K562 (cell line): Measurements from ENCODE around the gene USP32. TPM values are rescaled to one million over a fixed set of nuclear protein-coding genes. Genes with fewer than 3 reads are reported as not detected.
A peak's percentile ranks its signal among the peaks of the same experiment; 100 is the strongest.

Experiments used
- ATAC-seq: fragments of 200-7000 bp; cut with Tn5 transposase; 3 replicates; pipeline ENCODE4 v1.9.1; 2020; ENCODE audit warnings: moderate library complexity
- BruUV-seq: library from RNA; stranded (reverse); fragments of 400-500 nt; replicated peaks from 2 replicates; lab custom pipeline; 2021; lab: Mats Ljungman, UMichigan
- CTCF ChIA-PET: fragments of 300-600 bp; formaldehyde crosslinking; extraction: SDS; loops from one replicate; lab custom pipeline; 2021; ENCODE audit warnings: low intra/inter-chr PET ratio; lab: Yijun Ruan, JAX
- POLR2A ChIA-PET: fragments of 300-600, 350-650 bp; sonication (Branson Sonifier 250); formaldehyde crosslinking; extraction: SDS; loops from one replicate; lab custom pipeline; 2021; ENCODE audit warnings: antibody characterized with exemption, inconsistent platforms; lab: Yijun Ruan, JAX
- DNase-seq, 4 experiments: peaks; one replicate each; pipeline versions ENCODE4 v3.0.0 to v3.0.0-alpha.2; 2011 to 2018; ENCODE audit warnings: low spot score in 3 of 4, mixed read lengths in 3 of 4; ENCODE audit errors: extremely low read depth in 1 of 4
- FAIRE-seq: peaks from 2 replicates; lab custom pipeline; 2011; peaks lifted over from hg19 to GRCh38; lab: Jason Lieb, UNC
- H2AFZ ChIP-seq: 2 replicates; pipeline ENCODE4 v1.6.0; 2011; ENCODE audit warnings: low read depth, low read length, control low read depth, inconsistent platforms
- H3K27ac ChIP-seq: fragments of 200-600 bp; 3 replicates; pipeline ENCODE4 v1.8.0; 2011; ENCODE audit warnings: low read depth, mild to moderate bottlenecking, control low read depth, inconsistent platforms, low read length, moderate library complexity, mixed read lengths; ENCODE audit errors: extremely low read depth
- H3K27me3 ChIP-seq, 2 experiments: fragments of 300-600 bp in 1 of 2; 2 replicates in 1 of 2; 3 replicates in 1 of 2; pipeline versions ENCODE4 v1.6.0 to v1.8.0; 2011; ENCODE audit warnings: inconsistent platforms in 2 of 2, low read length in 2 of 2, mild to moderate bottlenecking in 1 of 2, mixed read lengths in 1 of 2, moderate library complexity in 1 of 2; ENCODE audit not compliant: control insufficient read depth in 2 of 2, insufficient read depth in 2 of 2
- H3K36me3 ChIP-seq: fragments of 300-600 bp; 3 replicates; pipeline ENCODE4 v1.8.0; 2011; ENCODE audit warnings: mild to moderate bottlenecking, low read length, inconsistent platforms; ENCODE audit not compliant: control insufficient read depth, insufficient read depth
- H3K4me1 ChIP-seq, 2 experiments: fragments of 200-600 bp in 1 of 2; replicated peaks in 1 of 2; 2 replicates in 1 of 2; 3 replicates in 1 of 2; pipeline versions ENCODE4 v1.5.1 to v1.8.0; 2011; ENCODE audit warnings: inconsistent platforms in 2 of 2, low read length in 2 of 2, mild to moderate bottlenecking in 1 of 2, mixed read lengths in 1 of 2, moderate library complexity in 1 of 2; ENCODE audit not compliant: control insufficient read depth in 2 of 2, insufficient read depth in 2 of 2
- H3K4me2 ChIP-seq: 2 replicates; pipeline ENCODE4 v1.6.1; 2011; ENCODE audit warnings: low read length, control low read depth, inconsistent platforms, mixed read lengths; ENCODE audit not compliant: insufficient read depth
- H3K4me3 ChIP-seq: fragments of 200-600 bp; sonication (generic), shearing (Covaris generic); 2 replicates; pipeline ENCODE4 v1.5.1; 2016; ENCODE audit warnings: control low read depth, inconsistent platforms
- H3K79me2 ChIP-seq: fragments of 200-600 bp; 3 replicates; pipeline ENCODE4 v1.8.0; 2011; ENCODE audit warnings: low read length, inconsistent platforms; ENCODE audit not compliant: control insufficient read depth, insufficient read depth
- H3K9ac ChIP-seq, 2 experiments: 2 replicates each; pipeline versions ENCODE4 v1.6.0 to v1.6.1; 2011; ENCODE audit warnings: low read depth in 2 of 2, low read length in 2 of 2, control low read depth in 1 of 2, inconsistent platforms in 1 of 2, mild to moderate bottlenecking in 1 of 2, mixed read lengths in 1 of 2; ENCODE audit not compliant: insufficient read depth in 1 of 2
- H3K9me1 ChIP-seq: one replicate; pipeline ENCODE4 v1.6.0; 2011; ENCODE audit warnings: inconsistent platforms, mild to moderate bottlenecking, low read length, moderate library complexity; ENCODE audit not compliant: control insufficient read depth, insufficient read depth
- H3K9me3 ChIP-seq: replicated peaks from 2 replicates; pipeline ENCODE4 v1.5.1; 2011; ENCODE audit warnings: low read depth, low read length, inconsistent platforms; ENCODE audit not compliant: control insufficient read depth, insufficient read depth
- H4K20me1 ChIP-seq: replicated peaks from 2 replicates; pipeline ENCODE4 v1.6.1; 2011; ENCODE audit warnings: low read length, inconsistent platforms, mixed read lengths; ENCODE audit not compliant: control insufficient read depth, insufficient read depth
- FOXA3 ChIP-seq, 2 experiments: fragments of 450-650 bp in 1 of 2; sonication (generic) in 1 of 2; formaldehyde crosslinking; IDR thresholded peaks in 1 of 2; conservative IDR thresholded peaks in 1 of 2; 2 replicates each; pipeline versions ENCODE4 v1.4.0 to v1.8.0; 2020 to 2022; ENCODE audit warnings: mild to moderate bottlenecking in 2 of 2, missing genetic modification reagents in 1 of 2
- NFIC ChIP-seq: fragments of 450-650 bp; IDR thresholded peaks from 2 replicates; pipeline ENCODE4 v1.6.1; 2017; ENCODE audit warnings: mild to moderate bottlenecking, inconsistent platforms
- NR1H2 ChIP-seq: sonication (generic); formaldehyde crosslinking; IDR thresholded peaks from 2 replicates; pipeline ENCODE4 v1.4.0; 2020; ENCODE audit warnings: mild to moderate bottlenecking, missing genetic modification reagents
- WGBS: fragments of 100-300 bp; shearing (Covaris generic); methylation state at CpG from one replicate; pipeline ENCODE4 v1.1.6; 2016; ENCODE audit warnings: low coverage, mixed read lengths; ENCODE audit not compliant: insufficient coverage; ENCODE audit errors: missing lambda C conversion rate; 5-methylcytosine and 5-hydroxymethylcytosine counted together
- in situ Hi-C: fragments of 300-500 bp; cut with MboI; formaldehyde crosslinking; loops from 4 replicates; pipeline ENCODE4 v1.15.0; 2018; ENCODE audit warnings: inconsistent platforms, mixed read lengths
- intact Hi-C: fragments of 100-400 bp; cut with micrococcal nuclease; formaldehyde crosslinking; loops from 2 replicates; pipeline ENCODE4 v1.14.2; 2022
- polyA plus RNA-seq, 8 experiments: library from polyadenylated mRNA; depleted of rRNA in 4 of 8; stranded (reverse) in 5 of 8; unstranded in 3 of 8; fragments of >200 nt; fragmentation: Nextera tagmentation in 2 of 8; fragmentation: Illumina TruSeq in 1 of 8; extraction: Ambion mirVana in 2 of 8; extraction: Trizol in 1 of 8; gene quantifications; 2 replicates each; pipeline versions ENCODE4 v1.2.1 to v1.2.3, GENCODE V29; 2011 to 2014; ENCODE audit warnings: inconsistent platforms in 1 of 8, missing spikeins in 1 of 8
- total RNA-seq, 7 experiments: library from RNA; depleted of rRNA in 6 of 7; stranded (reverse); fragments of >200 nt in 6 of 7; fragmentation: Illumina TruSeq in 2 of 7; extraction: Trizol in 2 of 7; gene quantifications; 2 replicates each; pipeline versions ENCODE4 v1.2.1 to v1.2.3, GENCODE V29; 2011 to 2021; ENCODE audit warnings: low replicate concordance in 1 of 7
- TF ChIP-seq, protein P1 (sequence below), 3 experiments: fragments of 200-800 bp in 1 of 3; fragments of 250-450 bp in 1 of 3; fragments of 450-650 bp in 1 of 3; sonication (Bioruptor Pico) in 1 of 3; sonication (Bioruptor generic) in 1 of 3; formaldehyde crosslinking in 1 of 3; IDR thresholded peaks; 2 replicates each; pipeline versions ENCODE4 v1.6.1 to v1.8.0; 2016 to 2022; ENCODE audit warnings: mild to moderate bottlenecking in 2 of 3, missing genetic modification characterization in 2 of 3, missing compliant biosample characterization in 1 of 3, moderate library complexity in 1 of 3

The USP32 gene
- total and polyA plus RNA-seq, 9 of the 15 experiments (the other 6 are each of a cell fraction or from before 2014, with no cell fraction given): 18.0 to 69.3 (median 47.1) TPM

DNA sequence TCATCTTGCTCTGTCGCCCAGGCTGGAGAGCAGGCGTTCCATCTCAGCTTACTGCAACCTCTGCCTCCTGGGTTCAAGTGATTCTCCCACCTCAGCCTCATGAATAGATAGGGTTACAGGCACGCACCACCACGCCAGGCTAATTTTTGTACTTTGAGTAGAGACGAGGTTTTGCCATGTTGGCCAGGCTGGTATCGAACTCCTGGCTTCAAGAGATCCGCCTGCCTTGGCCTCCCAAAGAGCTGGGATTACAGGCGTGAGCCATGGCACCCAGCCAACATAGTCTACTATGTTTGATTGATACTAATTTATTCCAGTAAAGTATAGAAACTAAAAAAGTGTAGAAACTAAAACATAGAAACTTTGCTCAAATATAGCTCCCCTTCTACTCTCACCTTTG lies 147.3 kb downstream of the USP32 start:
- Histone ChIP-seq H3K4me2 (no peak overlapping the region), H3K79me2 (no peaks in the 10 kb centered on the region), H3K27ac (no peak overlapping the region), H2AFZ (no peak overlapping the region), H3K4me3 (no peak overlapping the region), H3K36me3 (peaks cover 42% of the 10 kb centered on the region), H3K4me1 (no peaks in the 10 kb centered on the region), H3K9me1 (no peaks in the 10 kb centered on the region), H3K27me3 (no peaks in the 10 kb centered on the region), H3K9me3 (no peaks in the 10 kb centered on the region), H4K20me1 (no peaks in the 10 kb centered on the region), H3K9ac (no peak overlapping the region)
- DNase-seq (no peak), FAIRE-seq (no peak), ATAC-seq (no peak)
- no TSS peak for BruUV-seq
- in situ Hi-C loops (no loop called here), intact Hi-C loops (no loop called here)
- ChIA-PET POLR2A (no interaction called here), CTCF (interaction anchor here (1.0 kb wide), 1 partner anchor 193 kb away, joined by 3 read pairs; no protein-coding TSS in a partner anchor)
- TF ChIP-seq, protein P1, sequence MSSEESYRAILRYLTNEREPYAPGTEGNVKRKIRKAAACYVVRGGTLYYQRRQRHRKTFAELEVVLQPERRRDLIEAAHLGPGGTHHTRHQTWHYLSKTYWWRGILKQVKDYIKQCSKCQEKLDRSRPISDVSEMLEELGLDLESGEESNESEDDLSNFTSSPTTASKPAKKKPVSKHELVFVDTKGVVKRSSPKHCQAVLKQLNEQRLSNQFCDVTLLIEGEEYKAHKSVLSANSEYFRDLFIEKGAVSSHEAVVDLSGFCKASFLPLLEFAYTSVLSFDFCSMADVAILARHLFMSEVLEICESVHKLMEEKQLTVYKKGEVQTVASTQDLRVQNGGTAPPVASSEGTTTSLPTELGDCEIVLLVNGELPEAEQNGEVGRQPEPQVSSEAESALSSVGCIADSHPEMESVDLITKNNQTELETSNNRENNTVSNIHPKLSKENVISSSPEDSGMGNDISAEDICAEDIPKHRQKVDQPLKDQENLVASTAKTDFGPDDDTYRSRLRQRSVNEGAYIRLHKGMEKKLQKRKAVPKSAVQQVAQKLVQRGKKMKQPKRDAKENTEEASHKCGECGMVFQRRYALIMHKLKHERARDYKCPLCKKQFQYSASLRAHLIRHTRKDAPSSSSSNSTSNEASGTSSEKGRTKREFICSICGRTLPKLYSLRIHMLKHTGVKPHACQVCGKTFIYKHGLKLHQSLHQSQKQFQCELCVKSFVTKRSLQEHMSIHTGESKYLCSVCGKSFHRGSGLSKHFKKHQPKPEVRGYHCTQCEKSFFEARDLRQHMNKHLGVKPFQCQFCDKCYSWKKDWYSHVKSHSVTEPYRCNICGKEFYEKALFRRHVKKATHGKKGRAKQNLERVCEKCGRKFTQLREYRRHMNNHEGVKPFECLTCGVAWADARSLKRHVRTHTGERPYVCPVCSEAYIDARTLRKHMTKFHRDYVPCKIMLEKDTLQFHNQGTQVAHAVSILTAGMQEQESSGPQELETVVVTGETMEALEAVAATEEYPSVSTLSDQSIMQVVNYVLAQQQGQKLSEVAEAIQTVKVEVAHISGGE (CRISPR knock-in tag; IDR thresholded peaks at IDR 0.05): peak in 1 of 3 experiments; percentile 77; a peak in 2 of 6 replicates
- TF ChIP-seq NR1H2 (CRISPR knock-in tag): no peak
- no peak for TF ChIP-seq FOXA3 (CRISPR knock-in tag; conservative IDR thresholded peaks at IDR 0.05 in 1 of 2, IDR thresholded peaks at IDR 0.05 in 1 of 2)
- peak; percentile 45 for TF ChIP-seq NFIC
- 91% methylated on average over 8 of the region's 8 CpGs for WGBS
